ENCODE measurements around the gene DHX30.
A peak's percentile ranks its signal among the peaks of the same experiment; 100 is the strongest.
"Not testable (repeated sequence)": the region's sequence is repeated elsewhere in the genome, so short reads cannot be mapped to it uniquely, and the experiment has no call there.

The DHX30 gene

GRCh38 chr3:47854720-47855455 is 52.0 kb downstream of the DHX30 start:
- DNase-seq: no peak

DNA sequence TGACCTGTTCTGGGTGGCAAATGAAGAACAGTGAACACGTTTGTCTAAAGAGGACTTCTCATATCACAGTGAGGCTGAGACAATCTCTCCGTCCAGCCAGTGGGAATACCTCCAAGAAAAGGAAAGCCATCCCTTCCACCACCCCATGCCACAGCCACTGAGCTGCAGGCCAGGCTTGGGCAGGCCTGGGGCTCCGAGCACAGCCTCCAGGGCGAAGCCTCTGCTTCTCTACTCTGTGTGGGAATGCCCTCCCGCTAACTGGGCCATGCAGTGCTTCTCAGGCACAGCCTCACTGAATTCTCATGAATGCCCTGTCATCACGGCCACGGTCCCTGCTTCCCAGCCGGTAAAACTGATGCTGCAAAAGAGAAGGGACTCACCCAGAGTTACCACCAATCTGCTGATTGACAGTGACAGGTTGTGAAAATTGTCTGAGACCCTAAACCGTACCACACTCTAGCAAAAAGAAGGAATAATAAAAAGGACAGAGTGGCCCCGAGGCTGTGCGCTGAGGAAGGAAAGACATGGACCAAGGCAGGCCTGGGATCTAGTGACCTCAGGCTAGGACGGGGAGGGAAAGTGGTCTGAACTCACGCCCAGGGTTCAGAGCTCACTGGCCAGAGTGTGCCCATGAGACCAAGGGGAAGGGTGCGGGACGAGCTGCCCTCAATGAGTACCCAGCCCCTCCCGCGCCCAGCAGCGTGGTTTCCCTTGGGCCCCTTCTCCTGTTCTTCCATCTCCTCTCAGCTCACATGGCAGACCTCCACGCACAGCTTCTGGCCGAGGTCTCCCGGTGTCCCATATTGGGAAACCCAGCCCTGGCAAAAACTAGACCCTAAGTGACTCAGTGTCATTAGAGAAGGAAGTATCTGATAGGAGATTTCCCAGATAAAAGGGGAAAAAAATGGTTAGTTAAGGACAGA is 52.8 kb downstream of the DHX30 start:
- no peak for DNase-seq

DNA sequence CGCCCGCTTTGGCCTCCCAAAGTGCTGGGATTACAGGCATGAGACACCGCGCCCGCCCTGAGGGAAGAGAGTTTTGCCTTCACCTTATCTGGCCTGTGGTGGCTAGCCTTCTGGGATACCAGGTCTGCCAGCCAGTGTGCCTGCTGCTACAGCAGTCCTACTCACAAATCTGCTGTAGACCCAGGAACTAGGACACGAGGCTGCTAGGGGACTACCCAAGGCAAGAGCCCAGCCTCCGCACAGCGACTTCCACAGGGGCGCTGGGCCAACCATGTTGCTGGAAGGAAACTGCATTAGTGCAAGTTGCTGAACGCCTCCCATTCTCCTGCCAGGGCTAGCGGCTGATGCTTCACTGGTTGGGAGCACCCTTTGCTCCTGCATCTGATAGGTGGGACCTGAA is 53.7 kb downstream of the DHX30 start:
- DNase-seq: no peak

DNA sequence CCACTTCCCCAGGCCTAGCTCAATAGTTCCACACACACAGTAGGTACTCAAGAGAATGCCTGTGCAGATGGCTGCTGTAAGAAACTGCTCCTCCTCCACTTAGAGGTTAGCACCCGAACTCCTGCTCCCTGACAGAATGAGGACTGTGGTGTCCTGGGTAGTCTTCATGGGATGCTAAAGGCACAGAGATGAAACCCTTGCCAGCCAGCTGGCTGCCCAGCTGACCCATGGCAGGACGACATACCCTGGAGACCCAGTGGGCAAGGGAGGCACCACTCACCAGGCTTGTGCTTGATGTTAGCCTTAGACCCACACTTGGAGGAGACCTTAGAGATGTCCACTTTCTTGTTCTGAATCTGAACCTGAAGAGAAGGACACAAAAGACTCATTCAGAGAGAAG is 54.2 kb downstream of the DHX30 start:
- DNase-seq: no peak

GRCh38 chr3:47859956-47860605 is 57.1 kb downstream of the DHX30 start:
- no peak for DNase-seq

- no peak for DNase-seq
Observed at GRCh38 chr3:47863391-47864128, 60.6 kb downstream of the DHX30 start.

- no peak for DNase-seq
Observed at GRCh38 chr3:47865192-47865591, 62.3 kb downstream of the DHX30 start.

- no peak for DNase-seq
Observed at GRCh38 chr3:47867451-47868044, 64.6 kb downstream of the DHX30 start.

GRCh38 chr3:47868306-47868705 is 65.4 kb downstream of the DHX30 start:
- DNase-seq: no peak

GRCh38 chr3:47870156-47870555 is 67.2 kb downstream of the DHX30 start:
- DNase-seq: no peak

- no peak for DNase-seq
Observed at GRCh38 chr3:47870702-47871260, 67.8 kb downstream of the DHX30 start.

DNA sequence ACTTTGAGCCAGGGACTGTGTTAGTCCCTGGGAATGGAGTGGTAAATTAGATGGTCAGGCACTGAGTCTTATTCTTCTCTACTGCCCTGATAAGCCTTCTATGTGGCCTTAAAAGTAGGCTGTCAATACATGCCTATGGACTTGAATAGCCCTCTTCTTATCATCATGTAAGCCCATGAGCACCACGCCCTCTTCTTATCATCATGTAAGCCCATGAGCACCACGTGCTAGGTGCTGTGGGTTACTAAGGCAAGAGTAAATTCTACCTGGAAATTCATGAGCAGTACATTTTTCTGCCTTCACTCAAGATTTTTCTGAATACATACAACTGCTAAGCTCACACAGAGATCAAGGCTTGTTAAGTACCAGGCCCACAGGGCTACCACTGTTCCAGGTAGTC is 68.5 kb downstream of the DHX30 start:
- DNase-seq: no peak

DNA sequence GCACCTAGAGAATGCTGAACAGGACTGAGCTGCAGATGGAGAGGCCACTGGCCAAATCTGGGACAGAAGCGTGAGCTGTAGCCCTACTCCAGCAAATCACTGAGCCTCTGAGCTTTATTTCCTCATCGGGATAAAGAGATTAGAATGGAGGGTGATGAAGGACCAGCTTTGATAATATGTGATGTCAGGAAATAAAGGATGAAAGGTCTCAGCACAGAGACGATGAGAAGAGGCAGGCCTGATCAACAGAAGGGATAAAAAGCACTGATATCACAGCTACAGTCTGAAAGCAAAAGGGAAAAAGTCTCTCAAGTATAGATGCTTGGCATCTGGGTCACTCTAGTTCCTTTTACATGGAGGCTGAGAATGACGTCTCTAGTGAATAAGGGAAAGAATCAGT is 70.0 kb downstream of the DHX30 start:
- no peak for DNase-seq

GRCh38 chr3:47874438-47874837 is 71.5 kb downstream of the DHX30 start:
- no peak for DNase-seq

GRCh38 chr3:47874913-47875312 is 72.0 kb downstream of the DHX30 start:
- no peak for DNase-seq

GRCh38 chr3:47877290-47877689 is 74.4 kb downstream of the DHX30 start:
- DNase-seq: no peak

- no peak for DNase-seq
Observed at GRCh38 chr3:47877719-47878118, 74.8 kb downstream of the DHX30 start.

DNA sequence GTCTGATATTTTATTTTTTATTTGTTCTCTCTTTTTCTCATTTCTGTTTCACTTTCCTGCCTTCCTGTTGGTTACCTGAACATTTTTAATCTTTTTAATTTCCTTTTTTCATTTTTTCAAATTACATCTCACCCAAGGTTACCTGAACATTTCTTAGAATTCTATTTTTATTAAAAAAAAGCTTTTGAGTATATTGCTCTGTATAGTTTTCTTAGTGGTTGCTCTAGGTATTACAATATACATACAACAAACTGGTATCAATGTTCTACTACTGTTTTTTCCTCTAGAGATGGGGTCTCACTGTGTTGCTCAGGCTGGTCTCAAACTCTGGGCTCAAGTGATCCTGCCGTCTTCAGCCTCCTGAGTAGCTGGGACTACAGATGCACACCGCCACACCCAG is 79.4 kb downstream of the DHX30 start:
- DNase-seq: peak; percentile 11 to 28

- DNase-seq: no peak
Observed at GRCh38 chr3:47884603-47885002, 81.7 kb downstream of the DHX30 start.

- DNase-seq: no peak
Observed at GRCh38 chr3:47885168-47885567, 82.2 kb downstream of the DHX30 start.

GRCh38 chr3:47887991-47888390 is 85.1 kb downstream of the DHX30 start:
- DNase-seq: not testable (repeated sequence)

Measured in Kasumi-1 (cell line).